WTC11 (cell line): Measurements from ENCODE around the gene TRIM9.

ENCODE experiments used
- JUN ChIP-seq: sonication (generic); formaldehyde crosslinking; IDR thresholded peaks from 2 replicates; pipeline ENCODE4 v1.8.0; 2023; ENCODE audit warnings: mild to moderate bottlenecking, missing genetic modification reagents
- MXD4 ChIP-seq: fragments of 250-450 bp; sonication (Bioruptor Pico); IDR thresholded peaks from 2 replicates; pipeline ENCODE4 v1.8.0; 2021; ENCODE audit warnings: mild to moderate bottlenecking, moderate library complexity, borderline replicate concordance
- USF2 ChIP-seq: sonication (generic); formaldehyde crosslinking; IDR thresholded peaks from 2 replicates; pipeline ENCODE4 v1.8.1; 2023; ENCODE audit warnings: mild to moderate bottlenecking, missing genetic modification reagents, moderate library complexity
- ZBTB43 ChIP-seq: sonication (generic); formaldehyde crosslinking; IDR thresholded peaks from 2 replicates; pipeline ENCODE4 v1.8.1; 2023; ENCODE audit warnings: mild to moderate bottlenecking, missing genetic modification reagents
- ZNF532 ChIP-seq: fragments of 250-450 bp; sonication (Bioruptor Pico); IDR thresholded peaks from 2 replicates; pipeline ENCODE4 v1.9.0; 2021; ENCODE audit warnings: mild to moderate bottlenecking, borderline replicate concordance
- TF ChIP-seq, protein P1 (sequence below): sonication (generic); formaldehyde crosslinking; IDR thresholded peaks from 2 replicates; pipeline ENCODE4 v1.8.0; 2023; ENCODE audit warnings: missing genetic modification reagents, mild to moderate bottlenecking, borderline replicate concordance
- TF ChIP-seq, protein P2 (sequence below): sonication (generic); formaldehyde crosslinking; IDR thresholded peaks from 2 replicates; pipeline ENCODE4 v1.8.1; 2022; ENCODE audit warnings: low read depth, missing genetic modification reagents, borderline replicate concordance
- TF ChIP-seq, protein P3 (sequence below): sonication (generic); formaldehyde crosslinking; IDR thresholded peaks from 2 replicates; pipeline ENCODE4 v1.8.0; 2023; ENCODE audit warnings: missing genetic modification reagents
- TF ChIP-seq, protein P4 (sequence below): fragments of 200-600 bp; IDR thresholded peaks from 2 replicates; pipeline ENCODE4 v1.8.0; 2022; ENCODE audit warnings: antibody characterized with exemption

- TF ChIP-seq, protein P1, sequence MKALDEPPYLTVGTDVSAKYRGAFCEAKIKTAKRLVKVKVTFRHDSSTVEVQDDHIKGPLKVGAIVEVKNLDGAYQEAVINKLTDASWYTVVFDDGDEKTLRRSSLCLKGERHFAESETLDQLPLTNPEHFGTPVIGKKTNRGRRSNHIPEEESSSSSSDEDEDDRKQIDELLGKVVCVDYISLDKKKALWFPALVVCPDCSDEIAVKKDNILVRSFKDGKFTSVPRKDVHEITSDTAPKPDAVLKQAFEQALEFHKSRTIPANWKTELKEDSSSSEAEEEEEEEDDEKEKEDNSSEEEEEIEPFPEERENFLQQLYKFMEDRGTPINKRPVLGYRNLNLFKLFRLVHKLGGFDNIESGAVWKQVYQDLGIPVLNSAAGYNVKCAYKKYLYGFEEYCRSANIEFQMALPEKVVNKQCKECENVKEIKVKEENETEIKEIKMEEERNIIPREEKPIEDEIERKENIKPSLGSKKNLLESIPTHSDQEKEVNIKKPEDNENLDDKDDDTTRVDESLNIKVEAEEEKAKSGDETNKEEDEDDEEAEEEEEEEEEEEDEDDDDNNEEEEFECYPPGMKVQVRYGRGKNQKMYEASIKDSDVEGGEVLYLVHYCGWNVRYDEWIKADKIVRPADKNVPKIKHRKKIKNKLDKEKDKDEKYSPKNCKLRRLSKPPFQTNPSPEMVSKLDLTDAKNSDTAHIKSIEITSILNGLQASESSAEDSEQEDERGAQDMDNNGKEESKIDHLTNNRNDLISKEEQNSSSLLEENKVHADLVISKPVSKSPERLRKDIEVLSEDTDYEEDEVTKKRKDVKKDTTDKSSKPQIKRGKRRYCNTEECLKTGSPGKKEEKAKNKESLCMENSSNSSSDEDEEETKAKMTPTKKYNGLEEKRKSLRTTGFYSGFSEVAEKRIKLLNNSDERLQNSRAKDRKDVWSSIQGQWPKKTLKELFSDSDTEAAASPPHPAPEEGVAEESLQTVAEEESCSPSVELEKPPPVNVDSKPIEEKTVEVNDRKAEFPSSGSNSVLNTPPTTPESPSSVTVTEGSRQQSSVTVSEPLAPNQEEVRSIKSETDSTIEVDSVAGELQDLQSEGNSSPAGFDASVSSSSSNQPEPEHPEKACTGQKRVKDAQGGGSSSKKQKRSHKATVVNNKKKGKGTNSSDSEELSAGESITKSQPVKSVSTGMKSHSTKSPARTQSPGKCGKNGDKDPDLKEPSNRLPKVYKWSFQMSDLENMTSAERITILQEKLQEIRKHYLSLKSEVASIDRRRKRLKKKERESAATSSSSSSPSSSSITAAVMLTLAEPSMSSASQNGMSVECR (CRISPR knock-in tag): no peak
- TF ChIP-seq MXD4 (CRISPR knock-in tag): no peak
- TF ChIP-seq, protein P2, sequence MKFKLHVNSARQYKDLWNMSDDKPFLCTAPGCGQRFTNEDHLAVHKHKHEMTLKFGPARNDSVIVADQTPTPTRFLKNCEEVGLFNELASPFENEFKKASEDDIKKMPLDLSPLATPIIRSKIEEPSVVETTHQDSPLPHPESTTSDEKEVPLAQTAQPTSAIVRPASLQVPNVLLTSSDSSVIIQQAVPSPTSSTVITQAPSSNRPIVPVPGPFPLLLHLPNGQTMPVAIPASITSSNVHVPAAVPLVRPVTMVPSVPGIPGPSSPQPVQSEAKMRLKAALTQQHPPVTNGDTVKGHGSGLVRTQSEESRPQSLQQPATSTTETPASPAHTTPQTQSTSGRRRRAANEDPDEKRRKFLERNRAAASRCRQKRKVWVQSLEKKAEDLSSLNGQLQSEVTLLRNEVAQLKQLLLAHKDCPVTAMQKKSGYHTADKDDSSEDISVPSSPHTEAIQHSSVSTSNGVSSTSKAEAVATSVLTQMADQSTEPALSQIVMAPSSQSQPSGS (CRISPR knock-in tag): no peak
- TF ChIP-seq ZNF532 (CRISPR knock-in tag): no peak
- TF ChIP-seq, protein P3, sequence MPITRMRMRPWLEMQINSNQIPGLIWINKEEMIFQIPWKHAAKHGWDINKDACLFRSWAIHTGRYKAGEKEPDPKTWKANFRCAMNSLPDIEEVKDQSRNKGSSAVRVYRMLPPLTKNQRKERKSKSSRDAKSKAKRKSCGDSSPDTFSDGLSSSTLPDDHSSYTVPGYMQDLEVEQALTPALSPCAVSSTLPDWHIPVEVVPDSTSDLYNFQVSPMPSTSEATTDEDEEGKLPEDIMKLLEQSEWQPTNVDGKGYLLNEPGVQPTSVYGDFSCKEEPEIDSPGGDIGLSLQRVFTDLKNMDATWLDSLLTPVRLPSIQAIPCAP: no peak
- TF ChIP-seq ZBTB43 (CRISPR knock-in tag): no peak
- TF ChIP-seq, protein P4, sequence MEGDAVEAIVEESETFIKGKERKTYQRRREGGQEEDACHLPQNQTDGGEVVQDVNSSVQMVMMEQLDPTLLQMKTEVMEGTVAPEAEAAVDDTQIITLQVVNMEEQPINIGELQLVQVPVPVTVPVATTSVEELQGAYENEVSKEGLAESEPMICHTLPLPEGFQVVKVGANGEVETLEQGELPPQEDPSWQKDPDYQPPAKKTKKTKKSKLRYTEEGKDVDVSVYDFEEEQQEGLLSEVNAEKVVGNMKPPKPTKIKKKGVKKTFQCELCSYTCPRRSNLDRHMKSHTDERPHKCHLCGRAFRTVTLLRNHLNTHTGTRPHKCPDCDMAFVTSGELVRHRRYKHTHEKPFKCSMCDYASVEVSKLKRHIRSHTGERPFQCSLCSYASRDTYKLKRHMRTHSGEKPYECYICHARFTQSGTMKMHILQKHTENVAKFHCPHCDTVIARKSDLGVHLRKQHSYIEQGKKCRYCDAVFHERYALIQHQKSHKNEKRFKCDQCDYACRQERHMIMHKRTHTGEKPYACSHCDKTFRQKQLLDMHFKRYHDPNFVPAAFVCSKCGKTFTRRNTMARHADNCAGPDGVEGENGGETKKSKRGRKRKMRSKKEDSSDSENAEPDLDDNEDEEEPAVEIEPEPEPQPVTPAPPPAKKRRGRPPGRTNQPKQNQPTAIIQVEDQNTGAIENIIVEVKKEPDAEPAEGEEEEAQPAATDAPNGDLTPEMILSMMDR: no peak
- TF ChIP-seq JUN: no peak
- no peak for TF ChIP-seq USF2
Observed at GRCh38 chr14:50978529-50978871, 116.4 kb downstream of the TRIM9 start.
